Measurements from ENCODE around the gene BCAP31.

The BCAP31 gene

GRCh38 chrX:153723351-153724251 is 586 bp downstream of the BCAP31 start:
- peak overlapping the region; percentile 66 for H3K4me3 ChIP-seq (ENCODE audit: low read depth, low read length)
- TF ChIP-seq CTCF (conservative IDR thresholded peaks at IDR 0.05; ENCODE audit: low read depth, low read length) = peak; percentile 53
- DNase-seq (ENCODE audit: low read depth) = peak; percentile 55

- peak overlapping the region; percentile 66 for H3K4me3 ChIP-seq (ENCODE audit: low read depth, low read length)
- no peak for DNase-seq (ENCODE audit: low read depth)
- TF ChIP-seq CTCF (conservative IDR thresholded peaks at IDR 0.05; ENCODE audit: low read depth, low read length) = no peak
Observed at GRCh38 chrX:153722704-153723350, 1.4 kb downstream of the BCAP31 start.

GRCh38 chrX:153719701-153720100 is 4.5 kb downstream of the BCAP31 start:
- TF ChIP-seq CTCF (conservative IDR thresholded peaks at IDR 0.05; ENCODE audit: low read depth, low read length) = no peak

GRCh38 chrX:153719238-153719637 is 4.9 kb downstream of the BCAP31 start:
- DNase-seq (ENCODE audit: low read depth) = no peak
- no peak overlapping the region for H3K4me3 ChIP-seq (ENCODE audit: low read depth, low read length)
- no peak for TF ChIP-seq CTCF (conservative IDR thresholded peaks at IDR 0.05; ENCODE audit: low read depth, low read length)

More at GRCh38 chrX:153719701-153720100, 4.5 kb downstream of the BCAP31 start:
- H3K4me3 ChIP-seq (ENCODE audit: low read depth, low read length) = no peak overlapping the region
- no peak for DNase-seq (ENCODE audit: low read depth)

GRCh38 chrX:153717445-153717844 is 6.7 kb downstream of the BCAP31 start:
- TF ChIP-seq CTCF (conservative IDR thresholded peaks at IDR 0.05; ENCODE audit: low read depth, low read length) = no peak
- no peak overlapping the region for H3K4me3 ChIP-seq (ENCODE audit: low read depth, low read length)
- no peak for DNase-seq (ENCODE audit: low read depth)

- no peak for DNase-seq (ENCODE audit: low read depth)
- no peak overlapping the region for H3K4me3 ChIP-seq (ENCODE audit: low read depth, low read length)
- no peak for TF ChIP-seq CTCF (conservative IDR thresholded peaks at IDR 0.05; ENCODE audit: low read depth, low read length)
Observed at GRCh38 chrX:153714256-153714655, 9.9 kb downstream of the BCAP31 start.

All from choroid plexus epithelial cell (primary cell).